GM13977 (cell line): ENCODE data around the gene C22orf31.

Experiments
- DNase-seq: peaks from one replicate; pipeline ENCODE4 v3.0.0; 2012; ENCODE audit warnings: low spot score
- CTCF ChIP-seq: IDR thresholded peaks from 2 replicates; pipeline ENCODE4 v1.5.1; 2012; ENCODE audit warnings: mild to moderate bottlenecking, control low read depth; ENCODE audit not compliant: insufficient read depth; ENCODE audit errors: extremely low read depth, missing control alignments
- in situ Hi-C: fragments of 300-500 bp; cut with MboI; formaldehyde crosslinking; loops from one replicate; pipeline ENCODE4 v1.12.0; 2022; ENCODE audit warnings: low sequenced_read_pairs, low pct_unique_long_range_greater_than_20kb, mixed read lengths, inconsistent platforms; ENCODE audit not compliant: unreplicated experiment

The C22orf31 gene

GRCh38 chr22:29030016-29030617 lies 31.5 kb downstream of the C22orf31 start:
- no peak for DNase-seq
- in situ Hi-C loops = loop anchor here (25.0 kb wide), 1 partner anchor 207 kb away; no protein-coding TSS in a partner anchor
- TF ChIP-seq CTCF = no peak

- no peak for TF ChIP-seq CTCF
- in situ Hi-C loops = loop anchor here (25.0 kb wide), 1 partner anchor 208 kb away; no protein-coding TSS in a partner anchor
- no peak for DNase-seq
Measured at GRCh38 chr22:29029202-29030000, 32.2 kb downstream of the C22orf31 start.

- no peak for TF ChIP-seq CTCF
- DNase-seq = no peak
- in situ Hi-C loops = loop anchor here (25.0 kb wide), 1 partner anchor 209 kb away; no protein-coding TSS in a partner anchor
Measured at GRCh38 chr22:29028468-29028867, 33.2 kb downstream of the C22orf31 start.

GRCh38 chr22:29026579-29026978 lies 35.1 kb downstream of the C22orf31 start:
- in situ Hi-C loops = loop anchor here (25.0 kb wide), 1 partner anchor 211 kb away; no protein-coding TSS in a partner anchor
- TF ChIP-seq CTCF = no peak
- no peak for DNase-seq

- TF ChIP-seq CTCF = no peak
- in situ Hi-C loops = no loop called here
- DNase-seq = no peak
Measured at GRCh38 chr22:29023172-29023796, 38.3 kb downstream of the C22orf31 start.

GRCh38 chr22:29022101-29022817 lies 39.4 kb downstream of the C22orf31 start:
- in situ Hi-C loops = no loop called here
- DNase-seq = no peak
- TF ChIP-seq CTCF = no peak
